Measurements from ENCODE around the gene MEIS1.
A peak's percentile ranks its signal among the peaks of the same experiment; 100 is the strongest.
"Not testable (repeated sequence)": the region's sequence is repeated elsewhere in the genome, so short reads cannot be mapped to it uniquely, and the experiment has no call there.

The MEIS1 gene

GRCh38 chr2:66434679-66435548, at the start of gene MEIS1:
TSS of gene MEIS1 (plus strand) at chr2:66435125. CDS start at chr2:66435857, 732 bp downstream.
- DNase-seq = peak; percentile 92

- no peak for DNase-seq
Observed at GRCh38 chr2:66387016-66387753, 47.7 kb upstream of the MEIS1 start.

DNA sequence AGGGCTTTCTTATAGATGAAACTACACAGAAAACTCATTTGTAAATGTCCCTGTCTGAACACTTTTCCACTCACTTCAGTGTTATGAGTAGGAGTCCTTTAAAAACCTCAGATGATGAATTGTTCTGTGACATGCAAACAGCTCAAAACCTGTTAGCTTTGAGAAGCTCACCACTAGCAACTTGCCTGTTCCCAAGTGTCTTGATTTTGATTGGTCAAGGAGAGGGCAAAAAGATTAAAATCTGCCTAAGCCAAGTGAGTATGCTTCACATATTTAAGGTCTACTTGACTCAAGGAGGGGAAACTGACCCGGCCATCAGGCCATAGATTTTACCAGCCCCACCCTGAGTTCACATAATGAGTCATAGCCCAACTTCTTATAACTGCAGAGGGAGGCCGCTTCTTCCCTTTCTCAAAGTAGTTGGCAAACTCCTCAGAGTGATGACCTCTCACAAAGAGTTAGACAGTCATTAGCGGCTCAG, 45.2 kb upstream of the MEIS1 start:
- no peak for DNase-seq

GRCh38 chr2:66390152-66390551, 44.8 kb upstream of the MEIS1 start:
- no peak for DNase-seq

- DNase-seq = no peak
Observed at GRCh38 chr2:66390811-66391210, 44.1 kb upstream of the MEIS1 start.

GRCh38 chr2:66391240-66391639, 43.7 kb upstream of the MEIS1 start:
- not testable (repeated sequence) for DNase-seq

GRCh38 chr2:66405473-66405872, 29.5 kb upstream of the MEIS1 start:
- no peak for DNase-seq

DNA sequence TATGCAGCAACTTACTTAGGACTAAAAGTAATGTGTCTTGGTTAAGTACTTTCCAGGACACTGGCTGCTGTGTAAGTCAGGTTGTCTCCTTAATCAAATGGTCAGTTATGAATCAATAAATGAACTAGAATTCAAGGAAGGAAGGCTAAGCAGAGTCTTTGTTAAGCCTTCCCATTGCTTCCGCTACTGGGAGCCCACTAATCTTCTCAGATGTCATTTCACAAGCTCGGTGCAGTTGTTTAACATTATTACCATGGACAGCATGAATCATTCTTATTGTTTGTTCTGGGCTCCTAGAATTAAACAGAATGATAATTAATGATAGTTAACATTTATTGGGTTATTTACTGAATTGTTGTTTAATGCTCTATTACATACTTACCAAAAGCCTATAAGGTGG, 26.0 kb upstream of the MEIS1 start:
- no peak for DNase-seq

GRCh38 chr2:66412874-66413273, 22.1 kb upstream of the MEIS1 start:
- no peak for DNase-seq

DNA sequence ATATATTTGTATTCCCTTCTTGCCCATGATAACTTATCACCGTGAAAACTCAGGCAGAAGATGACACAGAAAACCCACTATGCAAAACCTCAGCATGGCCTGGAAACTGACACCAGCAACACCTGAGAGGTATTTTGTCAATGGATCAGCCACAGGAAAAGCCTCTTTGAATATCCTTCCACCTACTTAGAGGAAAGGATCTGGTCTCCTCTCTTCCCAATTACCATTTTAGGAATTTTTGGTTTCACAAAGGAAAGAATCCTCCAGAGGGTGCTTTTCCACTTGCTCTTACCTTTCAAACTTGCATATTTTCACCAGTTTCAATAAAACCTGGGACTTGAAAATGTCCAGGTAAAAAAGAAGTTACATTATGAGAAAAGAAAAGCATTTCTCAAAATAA, 20.0 kb upstream of the MEIS1 start:
- no peak for DNase-seq

GRCh38 chr2:66418381-66418780, 16.5 kb upstream of the MEIS1 start:
- DNase-seq = no peak

DNA sequence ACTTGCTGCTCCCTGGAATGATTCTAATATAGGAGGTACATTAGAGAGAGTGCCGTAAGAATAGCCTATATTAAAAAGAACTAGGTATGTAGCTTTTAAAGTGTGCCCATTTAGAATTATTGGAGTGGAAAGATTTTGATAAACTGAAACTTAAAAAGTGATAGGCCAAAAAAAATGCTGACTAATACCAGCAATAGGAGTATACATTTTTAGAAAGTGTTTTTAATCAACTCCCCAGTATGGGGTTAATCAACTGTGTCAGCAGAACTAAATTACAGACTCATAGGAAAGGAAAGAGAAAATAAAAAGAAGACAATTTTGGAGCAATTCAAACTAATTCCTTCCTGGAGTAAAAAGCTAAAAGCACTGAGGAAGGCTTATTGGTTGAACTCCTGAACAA, 13.3 kb upstream of the MEIS1 start:
- no peak for DNase-seq

DNA sequence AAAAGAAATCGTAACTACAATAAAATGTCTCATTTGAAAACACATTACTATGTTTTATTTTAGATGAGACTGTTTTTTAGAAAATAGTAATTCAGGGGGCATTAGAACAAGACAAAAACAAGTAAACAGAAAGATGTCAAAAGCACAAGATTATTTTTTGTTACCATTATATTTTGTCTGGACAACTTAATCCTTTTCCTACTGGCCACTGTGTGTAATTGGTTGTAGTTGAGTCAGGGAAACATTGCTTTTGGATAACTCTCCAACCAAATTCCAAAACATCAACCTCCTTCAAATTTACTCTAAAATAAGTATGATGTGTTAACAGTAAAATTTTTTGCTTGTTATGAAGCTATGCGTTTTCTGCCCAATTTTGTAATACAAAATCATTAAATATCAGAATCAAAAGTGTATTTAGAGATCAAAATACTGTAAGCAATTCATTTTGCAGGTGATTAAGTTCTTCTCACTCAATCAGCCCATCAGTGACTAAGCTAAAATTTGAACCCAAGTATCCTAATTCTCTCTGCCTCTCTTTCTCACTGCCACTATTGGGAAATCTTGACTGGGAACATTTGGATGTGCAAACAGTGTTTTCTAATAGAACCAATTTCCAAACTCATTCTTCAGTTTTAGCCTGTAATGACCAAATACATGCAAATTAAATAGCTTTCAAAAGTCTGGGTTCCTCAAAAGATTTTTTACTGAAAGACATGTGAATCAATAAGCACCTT, 11.4 kb upstream of the MEIS1 start:
- no peak for DNase-seq

DNA sequence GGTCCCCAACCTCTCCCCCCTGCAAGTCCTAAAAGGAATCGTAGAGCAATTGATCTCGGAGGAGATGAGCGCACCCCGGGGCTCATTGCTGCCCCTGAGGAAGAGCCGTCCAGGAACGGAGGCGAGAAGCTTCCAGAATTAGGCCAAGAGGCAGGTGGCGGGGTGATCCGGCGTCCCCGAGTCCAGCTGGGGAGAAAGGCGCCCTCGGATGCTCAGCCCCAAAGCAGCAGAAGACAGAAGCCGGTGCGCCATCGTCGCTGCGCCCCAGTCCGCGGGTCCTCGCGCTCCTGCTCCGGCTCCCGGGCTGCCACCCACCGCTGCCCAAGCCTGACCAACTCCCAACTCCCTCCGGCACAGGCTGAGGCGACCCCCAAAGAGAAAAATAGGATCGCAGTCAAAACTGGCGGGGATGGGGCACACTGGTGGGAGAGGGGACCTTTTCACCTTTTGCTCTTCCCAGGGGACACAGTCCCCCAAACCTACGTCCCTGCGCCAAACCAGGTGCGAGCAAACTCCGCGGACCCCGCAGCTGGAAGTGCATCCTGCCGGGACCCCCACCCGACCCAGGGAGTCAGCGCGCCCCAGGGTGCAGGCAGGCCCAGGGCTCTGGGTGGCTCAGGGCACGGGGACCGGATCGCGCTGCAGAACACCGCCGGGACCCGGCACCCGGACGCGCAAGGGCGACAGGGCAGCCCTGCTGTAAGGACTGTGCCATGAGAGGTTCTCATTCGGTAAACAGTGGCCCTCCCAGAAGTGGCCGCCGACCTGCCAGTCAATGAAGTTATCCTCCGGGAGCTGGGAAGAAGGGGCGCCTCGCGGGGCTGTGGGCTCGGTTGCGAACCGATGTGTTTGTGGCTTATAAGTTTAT, 8.4 kb upstream of the MEIS1 start:
- no peak for DNase-seq

GRCh38 chr2:66427300-66427699, 7.6 kb upstream of the MEIS1 start:
- no peak for DNase-seq

DNA sequence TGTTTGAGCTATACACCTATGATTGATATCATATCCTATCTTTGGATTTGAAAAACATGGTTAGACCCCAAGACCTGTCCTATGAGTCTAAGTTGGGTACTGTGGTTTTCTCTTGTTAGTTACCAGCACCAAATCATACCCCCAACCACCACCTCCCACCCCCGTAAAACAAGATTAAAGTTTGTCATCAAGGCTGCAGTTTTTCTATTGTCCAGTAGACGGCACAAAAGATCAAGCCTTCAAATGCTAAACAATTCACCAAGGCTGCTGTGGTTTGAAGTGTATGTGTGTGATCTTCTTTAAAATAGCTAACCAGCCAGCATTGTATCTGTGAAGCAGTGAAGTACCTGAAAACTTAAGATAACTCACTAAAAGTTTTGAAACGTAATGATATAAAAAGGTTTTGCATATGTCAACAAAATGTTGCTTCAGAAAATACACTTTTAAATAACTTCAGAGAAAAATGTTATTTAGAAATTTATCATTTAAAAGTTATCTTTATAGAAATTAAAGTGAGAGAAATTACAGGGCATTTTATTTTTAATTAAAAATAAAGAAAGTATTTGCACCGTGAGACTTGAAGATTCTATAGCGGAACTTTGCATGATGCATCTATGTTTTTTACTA, 5.8 kb upstream of the MEIS1 start:
- peak; percentile 72 for DNase-seq

GRCh38 chr2:66429693-66430504, 5.0 kb upstream of the MEIS1 start:
- no peak for DNase-seq

GRCh38 chr2:66430505-66431273, 4.2 kb upstream of the MEIS1 start:
- DNase-seq = no peak

- no peak for DNase-seq
Observed at GRCh38 chr2:66431274-66431642, 3.7 kb upstream of the MEIS1 start.

Measured in hematopoietic multipotent progenitor cell treated with erythropoietin and hydrocortisone succinate and interleukin-3 and kit ligand, for 8 days (in vitro differentiated cells).